Fibroblast of lung (primary cell): Measurements from ENCODE around the gene ZNF385D.

Experiments used
- EZH2 ChIP-seq: IDR thresholded peaks from 2 replicates; pipeline ENCODE4 v1.5.1; 2012; ENCODE audit warnings: low read length, control low read depth, mild to moderate bottlenecking; ENCODE audit errors: missing control alignments
- TF ChIP-seq, protein P1 (sequence below), 2 donors: IDR thresholded peaks in 1 of 2; conservative IDR thresholded peaks in 1 of 2; 1 replicate in 1 of 2; 2 replicates in 1 of 2; pipeline ENCODE4 v1.5.1; 2011 to 2012; ENCODE audit warnings: low read length in 2 of 2, control low read depth in 1 of 2, inconsistent platforms in 1 of 2, low read depth in 1 of 2, mild to moderate bottlenecking in 1 of 2

DNA sequence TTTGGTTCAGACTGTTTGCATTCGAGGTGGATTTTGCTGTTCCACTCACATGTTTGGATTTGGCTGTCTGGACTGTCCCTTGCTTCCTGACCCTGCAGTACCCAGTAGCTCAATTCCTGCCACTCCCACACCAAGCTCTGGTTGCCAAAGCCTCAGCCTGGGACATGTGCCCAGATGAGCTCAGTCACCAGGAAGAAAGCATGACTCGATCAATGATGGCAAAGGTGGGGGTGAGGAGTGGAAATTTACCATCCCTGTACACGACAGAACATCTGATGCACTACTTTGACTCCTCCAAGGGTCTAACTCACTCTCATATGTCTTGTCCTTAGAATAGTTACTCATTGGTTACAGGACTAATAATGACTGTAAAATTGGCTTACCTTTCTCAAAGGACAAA, 45.2 kb downstream of the ZNF385D start:
- TF ChIP-seq, protein P1, sequence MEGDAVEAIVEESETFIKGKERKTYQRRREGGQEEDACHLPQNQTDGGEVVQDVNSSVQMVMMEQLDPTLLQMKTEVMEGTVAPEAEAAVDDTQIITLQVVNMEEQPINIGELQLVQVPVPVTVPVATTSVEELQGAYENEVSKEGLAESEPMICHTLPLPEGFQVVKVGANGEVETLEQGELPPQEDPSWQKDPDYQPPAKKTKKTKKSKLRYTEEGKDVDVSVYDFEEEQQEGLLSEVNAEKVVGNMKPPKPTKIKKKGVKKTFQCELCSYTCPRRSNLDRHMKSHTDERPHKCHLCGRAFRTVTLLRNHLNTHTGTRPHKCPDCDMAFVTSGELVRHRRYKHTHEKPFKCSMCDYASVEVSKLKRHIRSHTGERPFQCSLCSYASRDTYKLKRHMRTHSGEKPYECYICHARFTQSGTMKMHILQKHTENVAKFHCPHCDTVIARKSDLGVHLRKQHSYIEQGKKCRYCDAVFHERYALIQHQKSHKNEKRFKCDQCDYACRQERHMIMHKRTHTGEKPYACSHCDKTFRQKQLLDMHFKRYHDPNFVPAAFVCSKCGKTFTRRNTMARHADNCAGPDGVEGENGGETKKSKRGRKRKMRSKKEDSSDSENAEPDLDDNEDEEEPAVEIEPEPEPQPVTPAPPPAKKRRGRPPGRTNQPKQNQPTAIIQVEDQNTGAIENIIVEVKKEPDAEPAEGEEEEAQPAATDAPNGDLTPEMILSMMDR (conservative IDR thresholded peaks at IDR 0.05 in 1 of 2, IDR thresholded peaks at IDR 0.05 in 1 of 2; ENCODE audit: low read depth in 1 of 2, low read length in 2 of 2) = no peak
- TF ChIP-seq EZH2 = no peak
